ENCODE results near the gene VPS29.

The VPS29 gene

GRCh38 chr12:110444455-110444854 is 57.5 kb downstream of the VPS29 start:
- no peak for DNase-seq (ENCODE audit: low spot score)
